Measurements from ENCODE around the gene CALD1. TPM values are rescaled to one million over a fixed set of nuclear protein-coding genes. Genes with fewer than 3 reads are reported as not detected.

The CALD1 gene
- total and polyA plus RNA-seq, 4 donors, result 48.0 to 226 (median 95.2) TPM

GRCh38 chr7:134750083-134751062 lies 29.1 kb upstream of the CALD1 start:
- Histone ChIP-seq H3K9me3 (ENCODE audit: control insufficient read depth in 4 of 4, low read length in 3 of 4) (no peaks in the 10 kb centered on the region), H3K4me3 (ENCODE audit: low read depth in 1 of 3, low read length in 3 of 3) (no peak overlapping the region), H3K27me3 (ENCODE audit: control insufficient read depth in 4 of 4, insufficient read depth in 4 of 4, low read length in 3 of 4) (no peaks in the 10 kb centered on the region), H3K9ac (ENCODE audit: low read depth in 1 of 2, low read length in 2 of 2) (no peak overlapping the region), H3K27ac (ENCODE audit: low read depth in 1 of 2, low read length in 2 of 2) (no peak overlapping the region), H3K4me1 (ENCODE audit: control insufficient read depth in 4 of 4, insufficient read depth in 4 of 4, low read length in 3 of 4) (peaks cover 0 to 2% (median 0%) of the 10 kb centered on the region in 4 donors), H3K36me3 (ENCODE audit: control insufficient read depth in 4 of 4, insufficient read depth in 3 of 4, low read depth in 1 of 4, low read length in 3 of 4) (no peaks in the 10 kb centered on the region)
- WGBS, result 68% methylated on average over 6 of the region's 6 CpGs
- DNase-seq (ENCODE audit: low spot score), result peak; percentile 86
- TF ChIP-seq CTCF (IDR thresholded peaks at IDR 0.05; ENCODE audit: low read depth, low read length, missing input control), result peak; percentile 52
- peak; percentile 66 to 79 for TF ChIP-seq RAD21 (IDR thresholded peaks at IDR 0.05)
- TF ChIP-seq ATF3 (IDR thresholded peaks at IDR 0.05), result no peak

- WGBS, result 78% methylated on average over 6 of the region's 6 CpGs
- H3K4me1 ChIP-seq (ENCODE audit: control insufficient read depth in 4 of 4, insufficient read depth in 4 of 4, low read length in 3 of 4), result peaks cover 0 to 2% (median 0%) of the 10 kb centered on the region in 4 donors
- no peaks in the 10 kb centered on the region for H3K36me3 ChIP-seq (ENCODE audit: control insufficient read depth in 4 of 4, insufficient read depth in 3 of 4, low read depth in 1 of 4, low read length in 3 of 4)
- no peaks in the 10 kb centered on the region for H3K27me3 ChIP-seq (ENCODE audit: control insufficient read depth in 4 of 4, insufficient read depth in 4 of 4, low read length in 3 of 4)
- H3K27ac ChIP-seq (ENCODE audit: low read depth in 1 of 2, low read length in 2 of 2), result no peak overlapping the region
- no peaks in the 10 kb centered on the region for H3K9me3 ChIP-seq (ENCODE audit: control insufficient read depth in 4 of 4, low read length in 3 of 4)
- no peak for TF ChIP-seq EGR1 (IDR thresholded peaks at IDR 0.05; ENCODE audit: low read depth in 2 of 2)
- TF ChIP-seq HNF4G (IDR thresholded peaks at IDR 0.05), result no peak
- no peak for TF ChIP-seq MAX (IDR thresholded peaks at IDR 0.05)
- no peak for TF ChIP-seq SP1 (IDR thresholded peaks at IDR 0.05)
- no peak for TF ChIP-seq CTCF (IDR thresholded peaks at IDR 0.05; ENCODE audit: low read depth, low read length, missing input control)
- no peak overlapping the region for H3K4me3 ChIP-seq (ENCODE audit: low read depth in 1 of 3, low read length in 3 of 3)
- H3K9ac ChIP-seq (ENCODE audit: low read depth in 1 of 2, low read length in 2 of 2), result no peak overlapping the region
- no peak for DNase-seq (ENCODE audit: low spot score)
These were observed 27.3 kb upstream of the CALD1 start for GRCh38 chr7:134752006-134752760.

- no peak overlapping the region for H3K27ac ChIP-seq (ENCODE audit: low read depth in 1 of 2, low read length in 2 of 2)
- peak; percentile 56 for DNase-seq (ENCODE audit: low spot score)
- no peak overlapping the region for H3K9ac ChIP-seq (ENCODE audit: low read depth in 1 of 2, low read length in 2 of 2)
- peak; percentile 42 for TF ChIP-seq CTCF (IDR thresholded peaks at IDR 0.05; ENCODE audit: low read depth, low read length, missing input control)
- TF ChIP-seq RAD21 (IDR thresholded peaks at IDR 0.05), result peak; percentile 66 to 70
- TF ChIP-seq REST (IDR thresholded peaks at IDR 0.05), result no peak
- H3K4me3 ChIP-seq (ENCODE audit: low read depth in 1 of 3, low read length in 3 of 3), result no peak overlapping the region
- no peaks in the 10 kb centered on the region for H3K36me3 ChIP-seq (ENCODE audit: control insufficient read depth in 4 of 4, insufficient read depth in 3 of 4, low read depth in 1 of 4, low read length in 3 of 4)
- H3K9me3 ChIP-seq (ENCODE audit: control insufficient read depth in 4 of 4, low read length in 3 of 4), result no peaks in the 10 kb centered on the region
- H3K4me1 ChIP-seq (ENCODE audit: control insufficient read depth in 4 of 4, insufficient read depth in 4 of 4, low read length in 3 of 4), result no peaks in the 10 kb centered on the region
- 30% methylated on average over 1 of the region's 1 CpG for WGBS
- no peaks in the 10 kb centered on the region for H3K27me3 ChIP-seq (ENCODE audit: control insufficient read depth in 4 of 4, insufficient read depth in 4 of 4, low read length in 3 of 4)
These were observed 23.9 kb upstream of the CALD1 start for GRCh38 chr7:134755422-134756022.
